Measurements from ENCODE around the gene ZBTB46.

- TF ChIP-seq EZH2 (IDR thresholded peaks at IDR 0.05) (no peak), CTCF (IDR thresholded peaks at IDR 0.05 in 2 of 3, conservative IDR thresholded peaks at IDR 0.05 in 1 of 3; ENCODE audit: borderline replicate concordance in 1 of 3, insufficient read depth in 1 of 3, low read depth in 2 of 3, low read length in 2 of 3) (no peak), POLR2AphosphoS5 (IDR thresholded peaks at IDR 0.05; ENCODE audit: low read depth, low read length) (no peak), POLR2A (IDR thresholded peaks at IDR 0.05; ENCODE audit: borderline replicate concordance, extremely low read depth, insufficient read depth, insufficient read length) (no peak), CEBPB (IDR thresholded peaks at IDR 0.05; ENCODE audit: low read depth) (no peak), RAD21 (IDR thresholded peaks at IDR 0.05; ENCODE audit: low read depth) (no peak), REST (IDR thresholded peaks at IDR 0.05; ENCODE audit: low read depth) (no peak), SIN3A (IDR thresholded peaks at IDR 0.05; ENCODE audit: low read depth) (no peak), MAX (IDR thresholded peaks at IDR 0.05) (no peak)
Measured at GRCh38 chr20:63807654-63808053, 23.4 kb downstream of the ZBTB46 start.

Data from HCT116 (cell line).